Upper lobe of right lung (tissue), 1 donor: ENCODE results near the gene CPNE7. TPM values are rescaled to one million over a fixed set of nuclear protein-coding genes. Genes with fewer than 3 reads are reported as not detected.

Source experiments
- ATAC-seq: fragments of 200-7000 bp; cut with Tn5 transposase; one replicate; pipeline ENCODE4 v1.9.1; 2020; ENCODE audit warnings: mild to moderate bottlenecking, moderate library complexity
- DNase-seq: peaks from one replicate; pipeline ENCODE4 v3.0.0-alpha.2; 2020
- H3K27ac ChIP-seq: fragments of 200-600 bp; one replicate; pipeline ENCODE4 v1.8.0; 2022
- H3K27me3 ChIP-seq: fragments of 200-600 bp; one replicate; pipeline ENCODE4 v1.8.0; 2022; ENCODE audit warnings: mild to moderate bottlenecking
- H3K36me3 ChIP-seq: fragments of 200-600 bp; one replicate; pipeline ENCODE4 v1.8.0; 2022
- H3K4me1 ChIP-seq: fragments of 200-600 bp; one replicate; pipeline ENCODE4 v1.8.0; 2022
- H3K4me3 ChIP-seq: fragments of 200-600 bp; one replicate; pipeline ENCODE4 v1.8.0; 2022; ENCODE audit warnings: mild to moderate bottlenecking
- H3K9me3 ChIP-seq: fragments of 200-600 bp; one replicate; pipeline ENCODE4 v1.8.0; 2022
- intact Hi-C: fragments of 100-400 bp; cut with DNase I; formaldehyde crosslinking; loops from one replicate; pipeline ENCODE4 v1.11.0; 2022
- total RNA-seq: library from RNA; stranded (reverse); fragmentation: NEBNext Ultra II Directional; extraction: Animal tissue kit (Norgen Biotek cat#: 25700); gene quantifications from one replicate; pipeline ENCODE4 v1.2.1, GENCODE V29; 2021
- TF ChIP-seq, protein P1 (sequence below): fragments of 200-600 bp; IDR thresholded peaks from one replicate; pipeline ENCODE4 v1.8.0; 2022; ENCODE audit warnings: antibody characterized with exemption
- donor health status: DM: no; HTN: yes; CAD: no; lungs with severe emphysema.

The CPNE7 gene
- total RNA-seq, 1 donor from 2014 or later: 4.8 TPM

GRCh38 chr16:89552329-89552728, 23.2 kb upstream of the CPNE7 start:
- Histone ChIP-seq H3K9me3 (no peaks in the 10 kb centered on the region), H3K36me3 (peaks cover 92% of the 10 kb centered on the region), H3K4me3 (no peak overlapping the region), H3K27me3 (no peaks in the 10 kb centered on the region), H3K27ac (no peak overlapping the region), H3K4me1 (peaks cover 2% of the 10 kb centered on the region)
- TF ChIP-seq, protein P1, sequence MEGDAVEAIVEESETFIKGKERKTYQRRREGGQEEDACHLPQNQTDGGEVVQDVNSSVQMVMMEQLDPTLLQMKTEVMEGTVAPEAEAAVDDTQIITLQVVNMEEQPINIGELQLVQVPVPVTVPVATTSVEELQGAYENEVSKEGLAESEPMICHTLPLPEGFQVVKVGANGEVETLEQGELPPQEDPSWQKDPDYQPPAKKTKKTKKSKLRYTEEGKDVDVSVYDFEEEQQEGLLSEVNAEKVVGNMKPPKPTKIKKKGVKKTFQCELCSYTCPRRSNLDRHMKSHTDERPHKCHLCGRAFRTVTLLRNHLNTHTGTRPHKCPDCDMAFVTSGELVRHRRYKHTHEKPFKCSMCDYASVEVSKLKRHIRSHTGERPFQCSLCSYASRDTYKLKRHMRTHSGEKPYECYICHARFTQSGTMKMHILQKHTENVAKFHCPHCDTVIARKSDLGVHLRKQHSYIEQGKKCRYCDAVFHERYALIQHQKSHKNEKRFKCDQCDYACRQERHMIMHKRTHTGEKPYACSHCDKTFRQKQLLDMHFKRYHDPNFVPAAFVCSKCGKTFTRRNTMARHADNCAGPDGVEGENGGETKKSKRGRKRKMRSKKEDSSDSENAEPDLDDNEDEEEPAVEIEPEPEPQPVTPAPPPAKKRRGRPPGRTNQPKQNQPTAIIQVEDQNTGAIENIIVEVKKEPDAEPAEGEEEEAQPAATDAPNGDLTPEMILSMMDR: no peak
- DNase-seq (no peak), ATAC-seq (no peak)
- intact Hi-C loops: no loop called here

GRCh38 chr16:89552913-89553312, 22.6 kb upstream of the CPNE7 start:
- H3K27me3 ChIP-seq: no peaks in the 10 kb centered on the region
- no peak for ATAC-seq
- H3K4me1 ChIP-seq: peaks cover 8% of the 10 kb centered on the region
- H3K36me3 ChIP-seq: peaks cover 86% of the 10 kb centered on the region
- no peaks in the 10 kb centered on the region for H3K9me3 ChIP-seq
- intact Hi-C loops: no loop called here
- H3K4me3 ChIP-seq: no peak overlapping the region
- TF ChIP-seq, protein P1: no peak
- H3K27ac ChIP-seq: no peak overlapping the region
- no peak for DNase-seq

GRCh38 chr16:89553733-89554132, 21.8 kb upstream of the CPNE7 start:
- no peak for ATAC-seq
- TF ChIP-seq, protein P1: no peak
- no peaks in the 10 kb centered on the region for H3K27me3 ChIP-seq
- no peaks in the 10 kb centered on the region for H3K9me3 ChIP-seq
- peaks cover 9% of the 10 kb centered on the region for H3K4me1 ChIP-seq
- intact Hi-C loops: no loop called here
- no peak overlapping the region for H3K4me3 ChIP-seq
- DNase-seq: no peak
- H3K36me3 ChIP-seq: peaks cover 78% of the 10 kb centered on the region
- no peak overlapping the region for H3K27ac ChIP-seq

DNA sequence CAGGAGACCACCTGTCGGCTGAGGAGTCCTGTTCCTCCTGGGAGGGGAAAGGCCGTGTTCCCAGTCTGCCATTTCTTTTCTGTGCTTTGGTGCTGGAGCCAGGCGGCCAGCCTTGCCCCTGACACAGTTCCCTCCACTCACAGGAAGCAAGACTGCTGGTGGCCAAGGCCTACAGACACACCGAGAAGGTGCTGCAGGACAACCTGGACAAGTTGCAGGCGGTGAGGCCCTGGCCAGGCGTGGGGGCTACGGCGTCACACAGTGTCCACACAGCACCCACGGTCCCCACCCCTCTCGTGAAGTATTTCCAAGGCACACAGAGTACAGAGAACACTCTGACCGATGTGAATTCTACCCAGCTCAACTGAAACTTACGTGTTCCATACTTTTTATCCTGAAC, 21.2 kb upstream of the CPNE7 start:
- DNase-seq (no peak), ATAC-seq (no peak)
- no peak overlapping the region for H3K27ac ChIP-seq
- intact Hi-C loops: no loop called here
- peaks cover 72% of the 10 kb centered on the region for H3K36me3 ChIP-seq
- no peaks in the 10 kb centered on the region for H3K27me3 ChIP-seq
- H3K4me3 ChIP-seq: no peak overlapping the region
- H3K9me3 ChIP-seq: no peaks in the 10 kb centered on the region
- peaks cover 13% of the 10 kb centered on the region for H3K4me1 ChIP-seq
- TF ChIP-seq, protein P1: no peak

DNA sequence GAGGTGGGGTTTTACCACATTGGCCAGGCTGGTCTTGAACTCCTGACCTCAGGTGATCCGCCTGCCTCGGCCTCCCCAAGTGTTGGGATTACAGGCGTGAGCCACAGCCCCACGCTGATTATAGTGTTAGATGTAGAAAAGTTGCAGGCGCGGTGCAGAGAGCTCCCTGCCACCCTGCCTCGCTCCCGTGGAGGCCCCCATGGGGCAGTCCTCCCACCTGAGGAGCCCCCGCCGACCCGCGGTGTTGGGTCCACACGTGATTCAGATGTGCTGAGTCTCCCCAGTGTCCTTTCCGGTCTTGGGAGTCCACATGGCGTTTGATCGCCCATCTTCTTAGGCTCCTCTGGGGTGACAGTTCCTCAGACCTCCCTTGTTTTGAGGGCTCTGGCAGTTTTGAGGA, 20.3 kb upstream of the CPNE7 start:
- no peak for DNase-seq
- no peak for ATAC-seq
- intact Hi-C loops: no loop called here
- H3K27ac ChIP-seq: no peak overlapping the region
- peaks cover 68% of the 10 kb centered on the region for H3K36me3 ChIP-seq
- H3K27me3 ChIP-seq: no peaks in the 10 kb centered on the region
- H3K9me3 ChIP-seq: no peaks in the 10 kb centered on the region
- peaks cover 17% of the 10 kb centered on the region for H3K4me1 ChIP-seq
- H3K4me3 ChIP-seq: no peak overlapping the region
- TF ChIP-seq, protein P1: no peak

DNA sequence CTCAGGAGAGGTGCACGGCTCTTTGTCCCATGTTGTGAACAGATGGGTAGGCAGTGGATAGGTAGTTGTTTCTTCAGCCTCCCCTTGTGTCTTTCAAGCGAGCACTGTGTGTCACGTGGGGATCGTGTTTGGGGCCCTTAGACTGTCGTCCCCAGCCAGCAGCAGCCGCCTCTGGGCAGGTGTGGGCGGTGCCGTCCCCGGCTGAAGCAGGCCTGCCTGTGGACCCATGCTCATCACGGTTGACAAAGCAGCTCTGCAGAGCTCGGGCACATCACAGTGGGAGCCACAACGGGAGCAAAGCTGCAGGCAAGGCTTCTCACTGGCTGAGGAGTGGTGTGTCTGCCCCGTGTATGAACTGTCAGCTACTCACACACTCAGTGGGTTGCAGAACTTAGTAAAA, 19.8 kb upstream of the CPNE7 start:
- H3K4me1 ChIP-seq: peaks cover 17% of the 10 kb centered on the region
- no peaks in the 10 kb centered on the region for H3K27me3 ChIP-seq
- intact Hi-C loops: no loop called here
- H3K27ac ChIP-seq: no peak overlapping the region
- peaks cover 64% of the 10 kb centered on the region for H3K36me3 ChIP-seq
- DNase-seq (no peak), ATAC-seq (no peak)
- TF ChIP-seq, protein P1: no peak
- no peaks in the 10 kb centered on the region for H3K9me3 ChIP-seq
- no peak overlapping the region for H3K4me3 ChIP-seq
